HG02763 (cell line): ENCODE measurements around the gene PCBP1.
"Not testable (repeated sequence)": the region's sequence is repeated elsewhere in the genome, so short reads cannot be mapped to it uniquely, and the experiment has no call there.

ENCODE experiments used
- ATAC-seq: cut with Tn5 transposase; IDR thresholded peaks from one replicate; pipeline ENCODE4 v1.9.1; 2021; ENCODE audit warnings: mild to moderate bottlenecking, moderate library complexity; ENCODE audit not compliant: unreplicated experiment

The PCBP1 gene

DNA sequence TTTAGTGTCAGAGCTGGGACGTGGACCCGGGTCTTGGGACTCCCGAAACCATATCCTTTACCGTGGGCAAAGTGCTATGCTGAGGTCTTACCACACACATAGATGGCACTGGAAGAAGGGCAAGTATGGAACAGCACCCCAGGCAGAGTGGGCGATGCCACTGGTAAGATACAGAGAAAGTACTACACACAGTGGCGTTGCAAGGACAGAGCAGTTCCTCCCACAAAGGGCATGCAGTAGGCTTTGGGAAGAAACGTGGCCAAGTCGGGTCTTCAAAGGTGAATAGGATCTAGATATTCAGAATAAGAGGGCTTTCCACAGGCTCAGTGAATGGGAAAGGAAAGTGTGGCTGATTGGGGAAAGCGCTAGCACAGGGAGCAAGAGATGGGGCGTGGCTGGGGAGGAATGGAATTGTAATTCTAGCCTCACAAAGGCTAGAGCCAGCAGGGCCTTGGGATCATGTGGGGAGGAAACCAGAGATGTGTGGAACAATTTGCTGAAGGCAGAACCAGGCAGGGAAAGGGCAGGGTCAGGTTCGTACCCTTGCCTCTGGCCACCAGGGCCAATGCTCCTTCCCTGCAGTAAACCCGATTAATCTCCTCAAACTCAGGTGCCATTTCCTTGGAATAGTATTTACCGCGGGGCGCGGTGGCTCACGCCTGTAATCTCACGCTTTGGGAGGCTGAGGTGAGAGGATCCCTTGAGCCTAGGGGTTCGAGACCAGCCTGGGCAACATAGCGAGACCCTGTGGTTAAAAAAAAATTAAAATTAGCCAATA lies 36.0 kb downstream of the PCBP1 start:
- ATAC-seq = no peak

DNA sequence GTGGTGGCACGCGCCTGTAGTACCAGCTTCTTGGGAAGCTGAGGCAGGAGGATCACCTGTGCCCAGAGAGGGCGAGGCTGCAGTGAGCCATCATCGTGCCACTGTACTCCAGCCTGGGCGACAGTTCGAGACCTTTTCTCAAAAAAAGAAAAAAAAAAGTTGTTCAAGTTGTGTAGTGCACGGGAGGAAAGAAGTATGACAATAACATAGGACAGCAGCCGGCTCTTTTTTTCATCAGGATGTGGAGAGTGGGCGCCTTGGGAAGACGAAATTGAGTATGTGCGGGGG lies 36.5 kb downstream of the PCBP1 start:
- ATAC-seq = no peak

DNA sequence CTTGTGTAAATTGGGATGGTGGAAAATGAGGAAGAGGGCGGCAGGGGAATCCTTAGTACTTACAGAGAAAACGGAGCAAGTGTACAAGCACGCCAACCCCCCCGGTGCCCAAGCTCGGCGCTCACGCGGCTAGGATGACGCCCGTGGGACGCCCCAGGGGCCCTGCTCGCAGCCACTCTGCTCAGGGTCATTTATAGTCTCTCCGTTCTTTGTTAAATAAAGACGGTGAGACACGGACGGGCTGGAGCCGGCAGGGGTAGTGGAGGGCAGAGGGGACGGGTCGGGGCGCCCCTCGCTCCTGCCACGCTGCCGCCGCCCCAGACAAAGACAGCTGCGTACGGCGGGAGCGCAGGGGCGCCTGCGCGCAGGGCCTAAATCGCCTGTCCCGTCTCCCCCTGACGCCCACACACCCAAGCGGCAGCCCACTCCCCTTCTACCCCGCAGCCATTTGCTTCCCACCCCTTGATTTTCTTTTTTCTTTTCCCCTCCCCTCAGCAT lies 37.8 kb downstream of the PCBP1 start:
- ATAC-seq = peak; percentile 38

DNA sequence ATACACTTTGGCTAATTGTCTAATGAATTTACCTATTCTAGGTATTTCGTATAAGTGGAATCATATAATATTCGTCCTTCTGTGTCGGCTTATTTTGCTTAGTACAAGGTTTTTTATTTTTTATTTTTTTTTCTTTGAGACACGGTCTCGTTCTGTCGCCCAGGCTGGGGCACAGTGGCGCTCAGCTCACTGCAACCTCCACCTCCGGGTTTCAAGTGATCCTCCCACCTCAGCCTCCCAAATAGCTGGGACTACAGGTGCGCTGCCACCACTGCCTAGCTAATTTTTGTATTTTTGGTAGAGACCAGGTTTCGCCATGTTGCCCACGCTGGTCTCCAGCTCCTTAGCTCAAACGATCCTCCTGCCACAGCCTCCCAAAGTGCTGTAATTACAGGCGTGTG lies 38.2 kb downstream of the PCBP1 start:
- no peak for ATAC-seq

DNA sequence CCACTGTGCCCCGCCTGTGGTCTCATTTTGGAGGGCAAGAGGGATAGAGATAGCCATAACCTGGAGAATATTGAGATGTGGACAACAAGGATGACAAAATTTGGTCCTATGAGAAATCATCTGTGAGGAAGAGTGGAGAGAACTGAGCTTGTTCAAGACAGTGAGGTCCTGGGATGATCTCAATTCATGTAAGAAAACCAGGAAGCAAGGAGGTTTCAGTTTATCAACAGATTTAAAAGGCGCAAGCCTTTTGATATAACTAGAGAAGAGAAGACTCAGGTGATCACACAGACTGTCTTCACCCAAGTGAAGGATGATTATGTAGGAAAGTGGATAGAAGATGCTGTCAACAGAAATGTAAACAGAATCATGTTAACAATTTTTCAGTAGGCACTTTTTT lies 39.1 kb downstream of the PCBP1 start:
- ATAC-seq = no peak

DNA sequence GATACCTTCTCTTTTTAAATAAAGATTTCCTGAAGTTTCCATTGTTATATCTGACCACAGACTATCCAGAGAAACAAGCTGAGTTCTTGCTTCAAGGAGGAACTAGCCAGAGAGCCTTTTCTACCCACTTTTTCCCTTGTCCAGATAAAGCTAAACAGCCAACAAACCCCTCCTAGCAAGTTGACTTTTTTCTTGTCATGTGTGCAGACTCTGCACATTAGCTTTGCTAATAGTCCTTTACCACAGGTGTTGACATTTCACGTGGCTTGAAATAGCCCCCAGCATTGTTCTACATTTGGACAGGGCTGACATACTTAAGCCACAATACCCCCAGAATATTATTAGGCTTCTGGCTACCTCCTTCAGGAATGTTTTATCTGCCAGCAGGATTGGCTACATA lies 40.7 kb downstream of the PCBP1 start:
- no peak for ATAC-seq

DNA sequence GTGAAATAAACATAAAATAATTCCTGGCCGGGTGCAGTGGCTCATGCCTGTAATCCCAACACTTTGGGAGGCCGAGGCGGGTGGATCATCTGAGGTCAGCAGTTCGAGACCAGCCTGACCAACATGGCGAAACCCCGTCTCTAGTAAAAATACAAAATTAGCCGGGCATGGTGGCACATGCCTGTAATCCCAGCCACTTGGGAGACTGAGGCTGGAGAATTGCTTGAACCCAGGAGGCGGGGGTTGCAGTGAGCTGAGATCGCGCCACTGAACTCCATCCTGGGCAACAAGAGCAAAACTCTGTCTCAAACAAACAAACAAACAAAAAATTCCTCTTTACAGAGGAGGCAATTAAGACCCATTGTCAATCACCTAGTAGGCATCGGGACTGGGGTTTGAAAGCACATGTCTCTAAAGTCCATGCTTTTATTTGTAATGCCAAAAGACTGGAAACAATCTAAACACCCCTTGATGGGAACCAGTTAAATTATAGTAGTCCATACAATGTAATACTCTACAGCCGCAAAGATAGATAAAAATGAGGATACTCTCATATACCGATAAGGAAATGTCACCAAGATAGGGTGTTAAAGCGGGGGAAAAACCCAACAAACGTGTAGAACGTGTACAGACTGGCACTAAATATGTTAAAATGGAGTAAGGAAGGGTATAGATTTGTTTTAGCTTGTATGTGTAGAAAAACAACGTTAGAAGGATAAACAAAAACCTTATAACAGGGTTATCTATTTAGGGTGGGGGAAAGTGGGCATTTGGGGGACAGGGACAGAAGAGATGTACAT lies 44.3 kb downstream of the PCBP1 start:
- ATAC-seq = not testable (repeated sequence)

DNA sequence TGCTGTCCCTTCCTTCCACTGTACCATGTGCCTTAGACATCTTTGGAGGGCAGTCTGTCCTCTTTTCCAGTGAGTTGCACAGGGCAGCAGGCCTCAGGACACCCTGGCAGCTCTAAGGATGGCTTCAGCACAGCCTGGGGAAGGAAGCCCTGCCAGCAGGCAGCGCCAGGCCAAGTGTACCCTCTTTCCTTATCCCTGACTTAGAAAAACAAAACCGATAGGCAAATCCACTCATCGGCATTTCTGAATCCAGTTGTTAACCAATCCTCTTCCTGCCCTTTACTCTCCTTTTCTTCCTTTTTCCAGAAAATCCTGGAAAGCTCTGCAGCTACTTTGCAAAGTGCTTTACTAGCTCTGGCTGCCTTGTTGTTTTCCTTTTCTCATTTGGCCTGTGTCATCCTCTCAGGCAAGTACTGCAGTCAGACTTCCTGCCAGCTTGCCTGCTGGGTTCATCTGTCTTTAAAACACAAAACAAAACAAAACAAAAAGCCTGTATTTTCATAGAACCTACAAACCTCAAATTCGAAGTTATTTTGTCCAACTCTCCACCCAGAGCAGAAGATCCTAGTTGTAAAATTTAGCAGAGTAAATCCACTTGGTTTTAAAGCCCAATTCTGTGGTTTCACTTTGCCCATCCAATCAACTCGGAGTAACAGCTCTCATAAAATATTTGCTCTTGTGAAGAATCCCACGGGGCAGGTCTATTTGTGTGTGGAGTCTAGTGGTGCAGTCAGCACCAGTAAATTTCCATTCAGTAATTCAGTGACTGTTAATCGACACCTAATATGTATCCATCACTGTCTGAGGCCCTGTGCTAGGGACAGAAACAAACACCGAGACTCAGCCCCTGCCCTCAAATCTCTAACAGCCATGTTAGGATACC lies 45.2 kb downstream of the PCBP1 start:
- ATAC-seq = peak; percentile 44

DNA sequence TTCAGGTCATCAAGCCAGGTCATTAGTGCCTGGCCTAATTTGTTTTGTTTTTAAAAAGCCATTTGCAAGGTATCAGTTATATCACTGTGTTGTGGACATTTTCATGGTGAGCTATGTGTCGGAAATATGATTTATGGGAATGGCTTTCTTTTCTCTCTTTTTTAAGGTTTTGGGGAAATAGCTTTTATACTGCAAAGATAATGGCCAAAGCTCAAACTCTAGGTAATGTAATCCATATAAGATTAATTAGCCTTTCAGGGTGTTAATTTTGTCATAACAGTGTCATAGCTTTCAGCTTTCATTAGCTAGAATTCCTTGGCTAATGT lies 45.8 kb downstream of the PCBP1 start:
- ATAC-seq = no peak

DNA sequence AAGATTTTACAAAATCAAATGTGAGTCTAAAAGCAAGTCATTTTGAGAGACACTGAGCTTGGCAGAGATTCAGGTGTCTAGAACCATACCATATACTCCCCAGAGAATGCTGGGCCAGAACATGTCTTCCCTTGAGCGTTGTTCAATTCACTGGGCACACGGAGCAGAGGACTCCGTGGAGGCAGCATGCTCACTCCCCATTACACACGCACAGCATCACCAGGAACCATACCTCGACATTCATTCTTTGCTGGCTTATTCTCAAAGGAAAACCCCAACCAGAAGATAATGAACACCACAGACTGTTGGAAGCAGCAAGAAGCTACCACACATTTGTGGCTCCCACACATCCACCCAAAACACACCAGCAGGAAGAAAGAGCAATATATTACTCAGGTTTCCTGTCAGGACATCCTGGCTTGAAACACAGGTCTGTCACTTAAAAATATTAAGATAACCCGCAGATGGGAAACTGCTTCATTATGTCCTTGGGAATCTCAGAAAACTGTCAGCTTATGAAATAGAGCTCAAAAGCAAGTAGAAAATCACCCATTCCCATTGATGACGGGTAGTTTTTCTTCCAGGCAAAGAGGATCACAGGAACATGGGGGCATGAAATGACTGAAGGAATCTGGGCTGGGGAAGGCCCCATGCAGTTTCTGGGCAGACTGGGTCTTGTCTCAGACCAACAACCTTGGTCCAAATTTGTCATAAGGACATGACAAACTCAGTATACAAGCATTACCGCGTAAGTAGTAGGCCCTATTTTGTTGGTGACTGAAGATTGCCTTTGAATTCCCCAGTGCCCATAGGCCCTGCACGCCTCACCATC lies 46.4 kb downstream of the PCBP1 start:
- no peak for ATAC-seq

DNA sequence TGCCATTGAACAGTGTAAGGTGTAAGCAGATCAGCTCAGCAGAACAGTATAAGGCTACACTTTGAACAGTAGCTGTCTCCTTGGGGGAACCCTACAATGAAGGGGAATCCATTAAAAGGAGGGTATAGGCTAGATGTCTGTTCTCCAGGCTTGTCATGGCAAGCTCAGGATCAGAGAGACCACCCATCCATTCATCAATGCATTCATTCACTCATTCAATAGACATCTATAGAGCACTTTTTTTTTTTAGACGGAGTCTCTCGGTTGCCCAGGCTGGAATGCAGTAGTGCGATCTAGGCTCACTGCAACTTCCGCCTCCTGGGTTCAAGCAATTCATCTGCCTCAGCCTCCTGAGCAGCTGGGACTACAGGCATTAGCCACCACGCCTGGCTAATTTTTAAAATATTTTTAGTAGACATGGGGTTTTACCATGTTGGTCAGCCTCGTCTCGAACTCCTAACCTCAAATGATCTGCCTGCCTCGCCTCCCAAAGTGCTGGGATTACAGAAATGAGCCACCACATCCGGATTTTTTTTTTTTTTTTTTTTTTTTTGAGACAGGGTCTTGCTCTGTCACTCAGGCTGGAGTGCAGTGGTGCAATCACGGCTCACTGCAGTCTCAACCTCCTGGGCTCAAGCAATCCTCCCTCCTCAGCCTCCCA lies 47.2 kb downstream of the PCBP1 start:
- not testable (repeated sequence) for ATAC-seq
